Natural killer cell (primary cell): Measurements from ENCODE around the gene PLEKHG5. TPM values are rescaled to one million over a fixed set of nuclear protein-coding genes. Genes with fewer than 3 reads are reported as not detected.

Experiments
- ATAC-seq, 3 donors: fragments of 150-1000 bp in 2 of 3; fragments of 200-7000 bp in 1 of 3; cut with Tn5 transposase; 1 replicate in 1 of 3; 2 replicates in 2 of 3; pipeline ENCODE4 v1.10.0; 2021; ENCODE audit warnings: mild to moderate bottlenecking in 2 of 3, moderate library complexity in 2 of 3
- DNase-seq, 2 donors: peaks; one replicate each; pipeline versions ENCODE4 v3.0.0 to v3.0.0-alpha.2; 2013 to 2021; ENCODE audit warnings: mixed read lengths in 1 of 2
- H3K27ac ChIP-seq: one replicate; pipeline ENCODE4 v1.5.1; 2013; ENCODE audit warnings: mild to moderate bottlenecking, low read length
- H3K27me3 ChIP-seq: one replicate; pipeline ENCODE4 v1.6.1; 2013; ENCODE audit warnings: low read length; ENCODE audit not compliant: control insufficient read depth, insufficient read depth
- H3K36me3 ChIP-seq: one replicate; pipeline ENCODE4 v1.6.1; 2013; ENCODE audit warnings: low read length; ENCODE audit not compliant: control insufficient read depth, insufficient read depth
- H3K4me1 ChIP-seq: one replicate; pipeline ENCODE4 v1.6.1; 2013; ENCODE audit warnings: low read length; ENCODE audit not compliant: control insufficient read depth, insufficient read depth
- H3K4me3 ChIP-seq: one replicate; pipeline ENCODE4 v1.5.1; 2013; ENCODE audit warnings: low read length
- H3K9me3 ChIP-seq: one replicate; pipeline ENCODE4 v1.6.1; 2013; ENCODE audit warnings: low read length; ENCODE audit not compliant: control insufficient read depth, insufficient read depth
- H3K27ac Mint-ChIP-seq, 2 donors: one replicate each; pipeline ENCODE4 v1.8.0; 2022; ENCODE audit warnings: mild to moderate bottlenecking in 2 of 2, mixed read lengths in 2 of 2, moderate library complexity in 1 of 2
- H3K27me3 Mint-ChIP-seq, 2 donors: one replicate each; pipeline ENCODE4 v1.8.0; 2022; ENCODE audit warnings: low read depth in 2 of 2, mixed read lengths in 2 of 2
- H3K36me3 Mint-ChIP-seq: one replicate; pipeline ENCODE4 v1.8.0; 2022; ENCODE audit warnings: mixed read lengths
- H3K4me1 Mint-ChIP-seq, 2 donors: one replicate each; pipeline ENCODE4 v1.8.0; 2022; ENCODE audit warnings: mixed read lengths in 2 of 2
- H3K4me3 Mint-ChIP-seq: one replicate; pipeline ENCODE4 v1.8.0; 2022; ENCODE audit warnings: mild to moderate bottlenecking, moderate library complexity, mixed read lengths
- H3K9me3 Mint-ChIP-seq, 2 donors: one replicate each; pipeline ENCODE4 v1.8.0; 2022; ENCODE audit warnings: mixed read lengths in 2 of 2
- CTCF ChIP-seq: fragments of 200-600 bp; IDR thresholded peaks from one replicate; pipeline ENCODE4 v1.8.0; 2022; ENCODE audit warnings: antibody characterized with exemption
- WGBS: methylation state at CpG from one replicate; pipeline ENCODE4 v1.1.7; 2013; ENCODE audit warnings: missing lambda C conversion rate; ENCODE audit not compliant: insufficient coverage; 5-methylcytosine and 5-hydroxymethylcytosine counted together
- intact Hi-C: fragments of 100-400 bp; cut with micrococcal nuclease; formaldehyde crosslinking; loops from one replicate; pipeline ENCODE4 v1.14.2; 2022
- total RNA-seq, 4 donors: library from RNA; stranded (reverse); fragments of 120-200 nt in 1 of 4; gene quantifications; one replicate each; pipeline versions ENCODE4 v1.2.3 to v1.2.4, GENCODE V29; 2013 to 2022

PLEKHG5 gene
- total RNA-seq, 3 donors from 2014 or later (not counting 1 experiment from before 2014, with no cell fraction given): 0.16 to 1.1 (median 0.54) TPM

GRCh38 chr1:6425658-6426057 is 65.8 kb downstream of the PLEKHG5 start:
- no peak for TF ChIP-seq CTCF
- H3K36me3 Mint-ChIP-seq: no peaks in the 10 kb centered on the region
- intact Hi-C loops: no loop called here
- WGBS: 88% methylated on average over 6 of the region's 6 CpGs
- Histone ChIP-seq H3K4me3 (no peak overlapping the region), H3K9me3 (no peaks in the 10 kb centered on the region), H3K27ac (no peak overlapping the region), H3K4me1 (peaks cover 24% of the 10 kb centered on the region), H3K27me3 (peaks cover 36% of the 10 kb centered on the region), H3K36me3 (no peaks in the 10 kb centered on the region)
- no peak overlapping the region for H3K4me3 Mint-ChIP-seq
- no peak overlapping the region for H3K27ac Mint-ChIP-seq
- H3K9me3 Mint-ChIP-seq: no peaks in the 10 kb centered on the region
- peaks cover 16 to 41% of the 10 kb centered on the region in 2 donors for H3K27me3 Mint-ChIP-seq
- DNase-seq: no peak
- H3K4me1 Mint-ChIP-seq: peaks cover 0 to 8% of the 10 kb centered on the region in 2 donors
- no peak for ATAC-seq

GRCh38 chr1:6424619-6425593 is 66.6 kb downstream of the PLEKHG5 start, which contains the start of gene ESPN:
ESPN (plus strand) TSS chr1:6424776; CDS start chr1:6424956, 180 bp downstream.
- peaks cover 0 to 8% of the 10 kb centered on the region in 2 donors for H3K4me1 Mint-ChIP-seq
- WGBS: 5% methylated on average over 99 of the region's 99 CpGs
- peaks cover 41% of the 10 kb centered on the region for H3K27me3 ChIP-seq
- H3K9me3 ChIP-seq: no peaks in the 10 kb centered on the region
- ATAC-seq: peak in 2 of 3 donors; percentile 51
- no peak within 1 kb of the TSS for H3K4me3 ChIP-seq
- intact Hi-C loops: no loop called here
- no peaks in the 10 kb centered on the region for H3K36me3 Mint-ChIP-seq
- no peak for TF ChIP-seq CTCF
- H3K36me3 ChIP-seq: no peaks in the 10 kb centered on the region
- peak within 1 kb of the TSS; percentile 73 for H3K4me3 Mint-ChIP-seq
- H3K9me3 Mint-ChIP-seq: no peaks in the 10 kb centered on the region
- H3K4me1 ChIP-seq: peaks cover 32% of the 10 kb centered on the region
- peak in 1 of 2 donors; percentile 44 for DNase-seq
- H3K27ac ChIP-seq: no peak within 1 kb of the TSS
- no peak within 1 kb of the TSS for H3K27ac Mint-ChIP-seq
- H3K27me3 Mint-ChIP-seq: peaks cover 16 to 41% of the 10 kb centered on the region in 2 donors

- peaks cover 41% of the 10 kb centered on the region for H3K27me3 ChIP-seq
- DNase-seq (no peak), ATAC-seq (no peak)
- H3K4me3 ChIP-seq: no peak overlapping the region
- H3K36me3 Mint-ChIP-seq: no peaks in the 10 kb centered on the region
- H3K36me3 ChIP-seq: no peaks in the 10 kb centered on the region
- H3K27ac ChIP-seq: no peak overlapping the region
- peaks cover 32% of the 10 kb centered on the region for H3K4me1 ChIP-seq
- H3K27me3 Mint-ChIP-seq: peaks cover 16 to 40% of the 10 kb centered on the region in 2 donors
- H3K4me1 Mint-ChIP-seq: peaks cover 0 to 8% of the 10 kb centered on the region in 2 donors
- no peak overlapping the region for H3K27ac Mint-ChIP-seq
- WGBS: 13% methylated on average over 35 of the region's 35 CpGs
- intact Hi-C loops: no loop called here
- H3K9me3 Mint-ChIP-seq: no peaks in the 10 kb centered on the region
- no peak for TF ChIP-seq CTCF
- H3K4me3 Mint-ChIP-seq: peak overlapping the region; percentile 73
- no peaks in the 10 kb centered on the region for H3K9me3 ChIP-seq
Observed at GRCh38 chr1:6424000-6424565, 67.4 kb downstream of the PLEKHG5 start.
